ENCODE data around the gene XRCC2. TPM values are rescaled to one million over a fixed set of nuclear protein-coding genes. Genes with fewer than 3 reads are reported as not detected.
"Not testable (repeated sequence)": the region's sequence is repeated elsewhere in the genome, so short reads cannot be mapped to it uniquely, and the experiment has no call there.

Gene XRCC2
- total RNA-seq, 2 donors from 2014 or later: 18.4 to 26.9 TPM

DNA sequence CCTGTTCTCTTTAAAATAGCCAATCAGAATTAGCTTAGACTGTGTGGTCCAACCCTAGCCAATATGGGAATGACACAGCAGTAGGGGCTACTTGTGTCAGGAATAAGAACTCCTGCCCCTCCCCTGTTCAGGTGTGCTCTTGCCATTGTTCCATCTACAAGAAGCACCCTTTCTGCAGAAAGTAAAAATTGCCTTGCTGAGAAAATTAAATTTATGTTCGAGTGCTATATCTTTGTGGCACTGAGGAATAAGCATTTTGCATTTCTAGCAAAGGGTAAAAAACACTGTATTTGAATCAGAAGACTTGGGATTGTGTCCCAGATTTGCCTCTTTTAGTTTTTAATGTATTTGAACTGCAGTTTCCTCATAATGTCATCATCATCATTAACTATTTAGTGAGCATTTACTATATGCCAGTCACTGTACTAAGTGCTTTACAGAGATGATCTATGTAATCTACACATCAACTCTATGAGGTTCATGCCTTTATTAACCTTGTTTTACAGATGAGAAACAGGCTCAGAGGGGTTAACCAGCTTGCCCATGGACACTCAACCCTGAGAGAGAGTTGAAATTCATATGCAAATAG is 28.9 kb upstream of the XRCC2 start:
- Histone ChIP-seq H3K36me3 (ENCODE audit: control insufficient read depth, insufficient read depth, low read length) (no peaks in the 10 kb centered on the region), H3K9ac (ENCODE audit: extremely low read depth, low read length, poor library complexity, severe bottlenecking) (no peak overlapping the region), H3K27ac (ENCODE audit: low read depth, low read length) (no peak overlapping the region), H3K9me3 (ENCODE audit: control insufficient read depth, low read length) (peaks cover 15% of the 10 kb centered on the region), H3K4me3 (ENCODE audit: low read length) (no peak overlapping the region), H3K27me3 (ENCODE audit: control insufficient read depth, insufficient read depth, low read length, poor library complexity, severe bottlenecking) (no peaks in the 10 kb centered on the region), H3K4me1 (ENCODE audit: control insufficient read depth, insufficient read depth, low read length) (no peaks in the 10 kb centered on the region)
- DNase-seq: no peak
- no peak overlapping the region for H3K4me3 Mint-ChIP-seq
- TF ChIP-seq, protein P1, sequence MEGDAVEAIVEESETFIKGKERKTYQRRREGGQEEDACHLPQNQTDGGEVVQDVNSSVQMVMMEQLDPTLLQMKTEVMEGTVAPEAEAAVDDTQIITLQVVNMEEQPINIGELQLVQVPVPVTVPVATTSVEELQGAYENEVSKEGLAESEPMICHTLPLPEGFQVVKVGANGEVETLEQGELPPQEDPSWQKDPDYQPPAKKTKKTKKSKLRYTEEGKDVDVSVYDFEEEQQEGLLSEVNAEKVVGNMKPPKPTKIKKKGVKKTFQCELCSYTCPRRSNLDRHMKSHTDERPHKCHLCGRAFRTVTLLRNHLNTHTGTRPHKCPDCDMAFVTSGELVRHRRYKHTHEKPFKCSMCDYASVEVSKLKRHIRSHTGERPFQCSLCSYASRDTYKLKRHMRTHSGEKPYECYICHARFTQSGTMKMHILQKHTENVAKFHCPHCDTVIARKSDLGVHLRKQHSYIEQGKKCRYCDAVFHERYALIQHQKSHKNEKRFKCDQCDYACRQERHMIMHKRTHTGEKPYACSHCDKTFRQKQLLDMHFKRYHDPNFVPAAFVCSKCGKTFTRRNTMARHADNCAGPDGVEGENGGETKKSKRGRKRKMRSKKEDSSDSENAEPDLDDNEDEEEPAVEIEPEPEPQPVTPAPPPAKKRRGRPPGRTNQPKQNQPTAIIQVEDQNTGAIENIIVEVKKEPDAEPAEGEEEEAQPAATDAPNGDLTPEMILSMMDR (conservative IDR thresholded peaks at IDR 0.05): no peak
- WGBS, 2 experiments (ENCODE audit: insufficient coverage in 1 of 2, insufficient read length in 1 of 2): 96 to 100% methylated on average over 1 of the region's 1 CpG
- peaks cover 2% of the 10 kb centered on the region for H3K36me3 Mint-ChIP-seq (ENCODE audit: low read depth)
- peaks cover 2% of the 10 kb centered on the region for H3K27me3 Mint-ChIP-seq (ENCODE audit: insufficient read depth)
- peaks cover 33% of the 10 kb centered on the region for H3K9me3 Mint-ChIP-seq
- H3K4me1 Mint-ChIP-seq: no peaks in the 10 kb centered on the region
- no peak overlapping the region for H3K27ac Mint-ChIP-seq

DNA sequence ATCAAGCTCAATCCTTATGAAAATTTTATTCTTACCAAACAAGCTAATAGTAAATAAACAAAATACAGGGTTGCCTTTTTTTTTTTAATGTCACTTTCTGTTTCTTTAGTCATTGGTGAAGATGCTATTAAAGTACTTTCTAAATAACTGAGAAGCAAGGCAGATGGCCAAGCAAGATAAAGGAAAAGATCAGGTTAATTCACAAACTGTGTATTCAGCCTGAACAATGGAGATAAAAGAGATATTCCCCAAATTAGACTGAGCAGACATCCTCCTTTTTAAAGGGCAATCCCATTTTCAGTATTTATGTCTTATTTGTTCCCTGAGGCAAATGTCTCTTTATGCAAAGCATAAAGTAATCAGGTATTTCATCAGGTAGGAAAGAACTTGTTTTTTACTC is 23.1 kb upstream of the XRCC2 start:
- TF ChIP-seq, protein P1 (conservative IDR thresholded peaks at IDR 0.05): no peak
- Histone ChIP-seq H3K9me3 (ENCODE audit: control insufficient read depth, low read length) (no peaks in the 10 kb centered on the region), H3K4me3 (ENCODE audit: low read length) (no peak overlapping the region), H3K27ac (ENCODE audit: low read depth, low read length) (no peak overlapping the region), H3K27me3 (ENCODE audit: control insufficient read depth, insufficient read depth, low read length, poor library complexity, severe bottlenecking) (no peaks in the 10 kb centered on the region), H3K36me3 (ENCODE audit: control insufficient read depth, insufficient read depth, low read length) (no peaks in the 10 kb centered on the region), H3K9ac (ENCODE audit: extremely low read depth, low read length, poor library complexity, severe bottlenecking) (no peak overlapping the region), H3K4me1 (ENCODE audit: control insufficient read depth, insufficient read depth, low read length) (no peaks in the 10 kb centered on the region)
- H3K4me1 Mint-ChIP-seq: no peaks in the 10 kb centered on the region
- no peaks in the 10 kb centered on the region for H3K27me3 Mint-ChIP-seq (ENCODE audit: insufficient read depth)
- peaks cover 2% of the 10 kb centered on the region for H3K36me3 Mint-ChIP-seq (ENCODE audit: low read depth)
- peaks cover 18% of the 10 kb centered on the region for H3K9me3 Mint-ChIP-seq
- DNase-seq: no peak
- H3K4me3 Mint-ChIP-seq: no peak overlapping the region
- H3K27ac Mint-ChIP-seq: no peak overlapping the region

DNA sequence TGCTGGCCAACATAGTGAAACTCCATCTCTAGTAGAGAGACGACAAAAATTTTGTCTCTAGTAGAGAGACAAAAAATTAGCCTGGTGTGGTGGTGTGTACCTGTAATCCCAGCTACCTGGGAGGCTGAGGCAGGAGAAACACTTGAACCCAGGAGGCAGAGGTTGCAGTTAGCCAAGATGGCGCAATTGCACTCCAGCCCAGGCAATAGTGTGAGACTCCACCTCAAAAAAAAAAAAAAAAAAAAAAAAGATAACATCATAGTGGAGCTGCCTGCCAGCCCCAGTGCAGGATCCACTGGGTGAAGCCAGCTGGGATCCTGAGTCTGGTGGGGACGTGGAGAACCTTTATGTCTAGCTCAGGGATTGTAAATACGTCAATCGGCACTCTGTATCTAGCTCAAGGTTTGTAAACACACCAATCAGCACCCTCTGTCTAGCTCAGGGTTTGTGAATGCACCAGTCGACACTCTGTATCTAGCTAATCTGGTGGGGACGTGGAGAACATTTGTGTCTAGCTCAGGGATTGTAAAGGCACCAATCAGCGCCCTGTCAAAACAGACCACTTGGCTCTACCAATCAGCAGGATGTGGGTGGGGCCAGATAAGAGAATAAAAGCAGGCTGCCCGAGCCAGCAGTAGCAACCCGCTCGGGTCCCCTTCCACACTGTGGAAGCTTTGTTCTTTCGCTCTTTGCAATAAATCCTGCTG is 21.5 kb upstream of the XRCC2 start:
- not testable (repeated sequence) for H3K9me3 ChIP-seq (ENCODE audit: control insufficient read depth, low read length); H3K27me3 Mint-ChIP-seq (ENCODE audit: insufficient read depth); H3K27ac Mint-ChIP-seq; H3K9me3 Mint-ChIP-seq; H3K36me3 ChIP-seq (ENCODE audit: control insufficient read depth, insufficient read depth, low read length); H3K9ac ChIP-seq (ENCODE audit: extremely low read depth, low read length, poor library complexity, severe bottlenecking); H3K4me1 ChIP-seq (ENCODE audit: control insufficient read depth, insufficient read depth, low read length); H3K4me3 ChIP-seq (ENCODE audit: low read length); H3K4me3 Mint-ChIP-seq; H3K36me3 Mint-ChIP-seq (ENCODE audit: low read depth); H3K4me1 Mint-ChIP-seq; DNase-seq; H3K27ac ChIP-seq (ENCODE audit: low read depth, low read length); H3K27me3 ChIP-seq (ENCODE audit: control insufficient read depth, insufficient read depth, low read length, poor library complexity, severe bottlenecking)
- WGBS, 2 experiments (ENCODE audit: insufficient coverage in 1 of 2, insufficient read length in 1 of 2): 96 to 100% methylated on average over 4 to 8 of the region's 12 CpGs

GRCh38 chr7:152692196-152692595 is 16.3 kb upstream of the XRCC2 start:
- not testable (repeated sequence) for H3K36me3 ChIP-seq (ENCODE audit: control insufficient read depth, insufficient read depth, low read length); H3K4me1 Mint-ChIP-seq; H3K4me1 ChIP-seq (ENCODE audit: control insufficient read depth, insufficient read depth, low read length); H3K36me3 Mint-ChIP-seq (ENCODE audit: low read depth); H3K9ac ChIP-seq (ENCODE audit: extremely low read depth, low read length, poor library complexity, severe bottlenecking); H3K27me3 Mint-ChIP-seq (ENCODE audit: insufficient read depth); H3K9me3 ChIP-seq (ENCODE audit: control insufficient read depth, low read length); H3K4me3 Mint-ChIP-seq; H3K27ac Mint-ChIP-seq; H3K9me3 Mint-ChIP-seq; DNase-seq; H3K4me3 ChIP-seq (ENCODE audit: low read length); H3K27ac ChIP-seq (ENCODE audit: low read depth, low read length); H3K27me3 ChIP-seq (ENCODE audit: control insufficient read depth, insufficient read depth, low read length, poor library complexity, severe bottlenecking)
- WGBS, 2 experiments (ENCODE audit: insufficient coverage in 1 of 2, insufficient read length in 1 of 2): 83 to 86% methylated on average over 1 of the region's 2 CpGs
